Panc1 (cell line): ENCODE data around the gene CLPSL2. TPM values are rescaled to one million over a fixed set of nuclear protein-coding genes. Genes with fewer than 3 reads are reported as not detected.

Source experiments
- ATAC-seq: fragments of 200-7000 bp; cut with Tn5 transposase; 2 replicates; pipeline ENCODE4 v1.9.1; 2020; ENCODE audit warnings: mild to moderate bottlenecking, moderate library complexity
- BruUV-seq: library from RNA; stranded (reverse); fragments of 400-500 nt; replicated peaks from 2 replicates; lab custom pipeline; 2021; lab: Mats Ljungman, UMichigan
- CTCF ChIA-PET: fragments of 300-600 bp; sonication (Branson Sonifier 250); formaldehyde crosslinking; loops from one replicate; lab custom pipeline; 2022; ENCODE audit warnings: antibody characterized with exemption; lab: Charles Lee
- POLR2A ChIA-PET: fragments of 300-600 bp; sonication (Branson Sonifier 250); formaldehyde crosslinking; loops from one replicate; lab custom pipeline; 2022; ENCODE audit warnings: antibody characterized with exemption; lab: Charles Lee
- DNase-seq: peaks from one replicate; pipeline ENCODE4 v3.0.0-alpha.2; 2010; ENCODE audit warnings: low read depth, low spot score
- H3K27ac ChIP-seq: 2 replicates; pipeline ENCODE4 v1.5.1; 2011; ENCODE audit warnings: mild to moderate bottlenecking, low read length, inconsistent platforms
- H3K27me3 ChIP-seq: fragments of 200-500 bp; sonication (Bioruptor generic); 2 replicates; pipeline ENCODE4 v1.6.0; 2014; ENCODE audit warnings: low read length, inconsistent platforms; ENCODE audit not compliant: control insufficient read depth, insufficient read depth
- H3K36me3 ChIP-seq: fragments of 200-500 bp; sonication (Bioruptor generic); 2 replicates; pipeline ENCODE4 v1.5.1; 2014; ENCODE audit warnings: inconsistent platforms, mild to moderate bottlenecking, low read length, moderate library complexity; ENCODE audit not compliant: control insufficient read depth, insufficient read depth
- H3K4me1 ChIP-seq: 2 replicates; pipeline ENCODE4 v1.5.1; 2011; ENCODE audit warnings: inconsistent platforms, mild to moderate bottlenecking, low read length, moderate library complexity; ENCODE audit not compliant: control insufficient read depth, insufficient read depth
- H3K4me3 ChIP-seq, 2 experiments: 2 replicates each; pipeline ENCODE4 v1.5.1; 2011 to 2012; ENCODE audit warnings: low read depth in 2 of 2, low read length in 2 of 2, mild to moderate bottlenecking in 2 of 2, inconsistent platforms in 1 of 2, moderate library complexity in 1 of 2
- H3K9me3 ChIP-seq: fragments of 200-500 bp; sonication (Bioruptor generic); 2 replicates; pipeline ENCODE4 v1.5.1; 2014; ENCODE audit warnings: low read depth, mild to moderate bottlenecking, inconsistent platforms, low read length, moderate library complexity; ENCODE audit not compliant: control insufficient read depth, insufficient read depth
- CTCF ChIP-seq: fragments of 450-650 bp; IDR thresholded peaks from 2 replicates; pipeline ENCODE4 v1.5.1; 2017; ENCODE audit warnings: mild to moderate bottlenecking
- POLR2AphosphoS5 ChIP-seq: IDR thresholded peaks from 2 replicates; pipeline ENCODE4 v1.6.1; 2012; ENCODE audit warnings: mild to moderate bottlenecking, low read depth, low read length, moderate library complexity
- REST ChIP-seq, 2 experiments: IDR thresholded peaks; 2 replicates each; pipeline ENCODE4 v1.6.1; 2011 to 2012; ENCODE audit warnings: low read depth in 2 of 2, control low read depth in 1 of 2, low read length in 1 of 2, mild to moderate bottlenecking in 1 of 2, moderate library complexity in 1 of 2; ENCODE audit not compliant: insufficient read depth in 1 of 2
- SIN3A ChIP-seq: IDR thresholded peaks from 2 replicates; pipeline ENCODE4 v1.6.1; 2012; ENCODE audit warnings: low read depth, mild to moderate bottlenecking, low read length, moderate library complexity, borderline replicate concordance; ENCODE audit not compliant: insufficient read depth
- TCF7L2 ChIP-seq: IDR thresholded peaks from 2 replicates; pipeline ENCODE4 v1.6.1; 2011; ENCODE audit warnings: mild to moderate bottlenecking, low read depth, low read length, inconsistent platforms
- in situ Hi-C: cut with HindIII; loops from 2 replicates; pipeline ENCODE4 v1.10.0; 2016; ENCODE audit warnings: low sequenced_read_pairs, low pct_unique_long_range_greater_than_20kb
- intact Hi-C: fragments of 100-400 bp; cut with micrococcal nuclease; formaldehyde crosslinking; loops from one replicate; pipeline ENCODE4 v1.10.0; 2022; ENCODE audit not compliant: unreplicated experiment
- total RNA-seq: library from RNA; stranded (reverse); gene quantifications from one replicate; pipeline ENCODE4 v1.2.1, GENCODE V29; 2021; ENCODE audit not compliant: unreplicated experiment

Gene CLPSL2
- total RNA-seq, 1 experiment from 2014 or later = 0.57 TPM

- DNase-seq (no peak), ATAC-seq (no peak)
- in situ Hi-C loops (no loop called here), intact Hi-C loops (no loop called here)
- Histone ChIP-seq H3K9me3 (no peaks in the 10 kb centered on the region), H3K27ac (no peak overlapping the region), H3K4me3 (no peak overlapping the region), H3K36me3 (no peaks in the 10 kb centered on the region), H3K27me3 (peaks cover 8% of the 10 kb centered on the region), H3K4me1 (peaks cover 3% of the 10 kb centered on the region; the same call in 1 of the 2 replicates)
- ChIA-PET POLR2A (no interaction called here), CTCF (no interaction called here)
- BruUV-seq = no TSS peak
- TF ChIP-seq TCF7L2 = no peak
- no peak for TF ChIP-seq REST (IDR thresholded peaks at IDR 0.05; ENCODE audit: insufficient read depth in 1 of 2, low read depth in 2 of 2, low read length in 1 of 2)
- TF ChIP-seq SIN3A = no peak
- no peak for TF ChIP-seq POLR2AphosphoS5
- no peak for TF ChIP-seq CTCF
These were observed 12.1 kb downstream of the CLPSL2 start for GRCh38 chr6:35788423-35788982.

GRCh38 chr6:35790683-35791082 is 14.3 kb downstream of the CLPSL2 start:
- DNase-seq = no peak
- H3K36me3 ChIP-seq = no peaks in the 10 kb centered on the region
- H3K4me3 ChIP-seq = no peak overlapping the region
- H3K9me3 ChIP-seq = no peaks in the 10 kb centered on the region
- H3K27ac ChIP-seq = no peak overlapping the region
- in situ Hi-C loops (no loop called here), intact Hi-C loops (no loop called here)
- ATAC-seq = no peak
- peaks cover 8% of the 10 kb centered on the region for H3K27me3 ChIP-seq
- no peak for TF ChIP-seq POLR2AphosphoS5
- TF ChIP-seq REST (IDR thresholded peaks at IDR 0.05; ENCODE audit: insufficient read depth in 1 of 2, low read depth in 2 of 2, low read length in 1 of 2) = no peak
- no peak for TF ChIP-seq TCF7L2
- no peak for TF ChIP-seq CTCF
- no peak for TF ChIP-seq SIN3A
- H3K4me1 ChIP-seq = peaks cover 3% of the 10 kb centered on the region; the same call in 1 of the 2 replicates
- BruUV-seq = no TSS peak
- ChIA-PET CTCF (interaction anchor here (0.6 kb wide), 1 partner anchor 134 kb away, joined by 5 read pairs; no protein-coding TSS in a partner anchor), POLR2A (no interaction called here)
